T-helper 2 cell treated with Interferon-gamma antibody and Interleukin-4, amounts not matched to agents 5 μg/mL and 100 μg/mL, for 36 hours (primary cell): ENCODE results near the gene GPER1.

ENCODE experiments used
- DNase-seq: peaks from one replicate; pipeline ENCODE4 v3.0.0; 2021; ENCODE audit warnings: low spot score
- H3K27ac Mint-ChIP-seq: one replicate; pipeline ENCODE4 v1.8.0; 2021; ENCODE audit warnings: mild to moderate bottlenecking, mixed read lengths
- H3K27me3 Mint-ChIP-seq: one replicate; pipeline ENCODE4 v1.8.0; 2021; ENCODE audit warnings: low read depth, mixed read lengths
- H3K36me3 Mint-ChIP-seq: one replicate; pipeline ENCODE4 v1.8.0; 2021; ENCODE audit warnings: low read depth, mixed read lengths
- H3K4me1 Mint-ChIP-seq: one replicate; pipeline ENCODE4 v1.8.0; 2021; ENCODE audit warnings: low read depth, mixed read lengths
- H3K4me3 Mint-ChIP-seq: one replicate; pipeline ENCODE4 v1.8.0; 2022; ENCODE audit warnings: mild to moderate bottlenecking, moderate library complexity, mixed read lengths
- H3K9me3 Mint-ChIP-seq: one replicate; pipeline ENCODE4 v1.8.0; 2021; ENCODE audit warnings: mixed read lengths

The GPER1 gene

DNA sequence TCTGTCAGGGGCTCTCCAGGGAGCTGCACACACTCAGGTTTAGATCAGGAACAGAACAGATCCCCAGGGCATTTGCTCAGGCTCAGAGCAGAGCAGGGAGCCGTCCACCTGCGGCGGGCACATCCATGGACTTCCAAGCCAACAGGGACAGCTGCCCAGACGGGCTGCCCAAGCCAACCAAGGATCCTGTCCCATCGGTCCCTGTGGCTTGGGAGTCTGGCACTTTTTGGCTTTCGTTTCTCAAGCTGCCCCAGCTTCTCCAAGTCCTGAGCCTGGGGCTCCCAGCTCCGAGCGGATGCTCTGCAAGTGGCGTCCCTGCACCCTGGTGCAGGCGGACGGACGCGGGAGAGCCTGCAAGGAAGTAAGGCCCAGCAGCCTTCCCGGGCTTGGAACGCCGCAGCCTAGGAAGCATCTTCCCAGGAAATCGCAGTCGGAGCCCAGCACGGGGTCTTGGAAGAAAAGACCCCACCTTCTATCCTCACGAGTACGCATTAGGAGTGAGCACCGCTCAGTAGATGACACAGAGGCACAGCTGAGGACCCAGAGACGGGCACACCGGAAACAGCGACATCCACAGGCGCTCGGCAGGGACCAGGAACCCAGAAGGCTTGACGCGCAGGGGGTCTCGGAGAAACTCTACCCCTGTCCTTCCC is 37.5 kb upstream of the GPER1 start:
- Mint-ChIP-seq H3K4me3 (no peak overlapping the region), H3K9me3 (no peaks in the 10 kb centered on the region), H3K36me3 (peaks cover 7% of the 10 kb centered on the region), H3K27ac (peak overlapping the region; percentile 36), H3K27me3 (no peaks in the 10 kb centered on the region), H3K4me1 (peaks cover 50% of the 10 kb centered on the region)
- DNase-seq = no peak

DNA sequence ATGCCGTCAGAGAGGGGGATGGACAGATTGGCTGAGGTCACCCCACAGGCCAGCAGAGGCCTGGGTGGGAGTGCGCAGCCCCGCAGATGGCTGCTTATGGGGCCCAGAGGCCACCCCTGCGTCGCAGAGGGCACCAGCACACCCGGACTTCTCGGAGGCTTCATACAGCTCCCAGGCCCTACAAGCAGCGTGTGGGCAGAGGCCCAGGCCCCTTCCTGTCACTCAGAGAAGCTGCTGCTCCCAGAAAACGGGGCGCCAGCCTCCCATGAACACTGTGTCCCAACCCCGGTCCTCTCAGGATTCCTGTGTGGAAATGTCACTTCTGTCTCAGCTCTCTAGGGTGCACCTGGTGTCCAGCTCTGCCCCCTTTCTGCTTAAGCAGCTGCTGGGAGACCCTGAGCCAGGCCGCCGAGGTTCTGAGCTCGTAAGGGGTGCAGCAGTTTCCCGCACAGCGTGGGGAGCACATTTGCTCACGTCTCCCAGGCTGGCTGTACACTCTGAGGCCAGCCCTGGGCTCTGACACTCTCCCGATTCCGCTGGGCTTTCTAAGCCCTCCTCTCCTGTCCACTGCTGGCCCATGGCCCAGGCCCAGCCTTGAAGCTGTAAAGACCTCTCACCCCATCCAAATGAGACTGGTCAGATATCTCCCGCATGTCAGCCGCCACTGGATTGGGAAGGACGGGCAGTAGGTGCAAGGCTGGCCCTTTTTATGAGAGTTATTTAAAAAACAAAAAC is 36.8 kb upstream of the GPER1 start:
- H3K4me3 Mint-ChIP-seq = no peak overlapping the region
- no peaks in the 10 kb centered on the region for H3K9me3 Mint-ChIP-seq
- H3K27me3 Mint-ChIP-seq = no peaks in the 10 kb centered on the region
- H3K27ac Mint-ChIP-seq = peak overlapping the region; percentile 45
- H3K4me1 Mint-ChIP-seq = peaks cover 46% of the 10 kb centered on the region
- no peak for DNase-seq
- peaks cover 5% of the 10 kb centered on the region for H3K36me3 Mint-ChIP-seq

DNA sequence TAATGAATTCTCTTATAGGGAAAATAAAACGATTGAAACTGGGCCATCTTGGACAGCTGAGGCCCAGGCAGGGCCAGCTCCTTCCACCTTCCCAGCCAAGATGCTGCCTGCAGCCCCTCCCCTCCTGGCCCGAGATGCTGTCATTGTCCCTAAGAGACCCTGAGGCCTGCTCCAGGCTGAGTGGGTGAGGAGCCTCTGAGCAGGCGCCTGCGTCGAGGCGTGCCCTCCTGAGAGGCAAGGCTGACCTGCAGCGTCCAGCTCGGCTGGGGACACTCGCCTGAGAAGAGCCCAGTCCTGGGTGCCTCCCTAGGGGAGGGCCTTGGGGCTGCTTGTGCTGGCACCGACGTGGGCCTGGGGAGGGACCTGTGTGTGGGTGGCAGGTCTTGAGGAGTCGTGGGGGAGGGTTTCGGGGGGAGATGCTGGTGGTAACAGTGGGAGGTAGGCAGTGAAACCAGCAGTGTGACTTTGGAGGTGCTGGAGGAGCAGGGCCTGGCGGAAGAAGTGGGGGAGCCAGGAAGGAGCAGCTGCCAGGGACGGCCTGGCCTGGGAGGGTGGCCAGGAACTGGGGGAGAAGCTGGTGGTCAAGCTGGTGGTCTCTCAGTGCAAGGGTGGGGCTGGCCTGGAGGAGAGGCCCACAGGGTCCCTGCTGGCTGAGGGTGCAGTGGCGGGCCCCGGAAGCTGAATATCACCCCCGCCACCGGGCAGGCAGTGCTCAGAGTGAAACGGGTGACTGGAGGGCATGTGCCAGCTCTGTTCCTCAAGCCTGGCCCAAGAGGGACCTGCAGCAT is 35.7 kb upstream of the GPER1 start:
- Mint-ChIP-seq H3K27me3 (no peaks in the 10 kb centered on the region), H3K9me3 (no peaks in the 10 kb centered on the region), H3K4me1 (peaks cover 35% of the 10 kb centered on the region), H3K4me3 (no peak overlapping the region), H3K27ac (no peak overlapping the region), H3K36me3 (peaks cover 5% of the 10 kb centered on the region)
- DNase-seq = no peak

DNA sequence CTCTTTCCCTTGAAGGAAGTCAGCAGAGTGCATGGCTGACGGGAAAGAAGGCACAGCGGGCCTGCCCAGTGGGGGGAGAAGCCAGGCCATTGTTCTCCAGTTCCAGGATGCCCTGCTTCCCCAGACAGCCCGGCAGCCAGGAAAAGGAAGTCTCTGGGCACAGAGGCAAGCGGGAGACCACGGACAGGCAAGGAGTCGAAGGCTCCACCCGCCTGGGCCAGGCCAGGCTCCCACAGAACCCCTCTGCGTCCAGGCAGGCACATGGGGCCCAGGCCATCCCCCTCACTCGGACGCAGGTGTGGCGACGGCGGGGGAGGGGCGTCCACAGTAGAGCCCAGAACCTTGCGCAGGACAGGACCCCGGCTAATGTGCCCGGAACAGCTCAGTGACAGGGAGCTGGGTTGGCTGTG is 34.9 kb upstream of the GPER1 start:
- no peaks in the 10 kb centered on the region for H3K9me3 Mint-ChIP-seq
- DNase-seq = no peak
- peaks cover 5% of the 10 kb centered on the region for H3K36me3 Mint-ChIP-seq
- peaks cover 29% of the 10 kb centered on the region for H3K4me1 Mint-ChIP-seq
- no peaks in the 10 kb centered on the region for H3K27me3 Mint-ChIP-seq
- no peak overlapping the region for H3K4me3 Mint-ChIP-seq
- no peak overlapping the region for H3K27ac Mint-ChIP-seq

DNA sequence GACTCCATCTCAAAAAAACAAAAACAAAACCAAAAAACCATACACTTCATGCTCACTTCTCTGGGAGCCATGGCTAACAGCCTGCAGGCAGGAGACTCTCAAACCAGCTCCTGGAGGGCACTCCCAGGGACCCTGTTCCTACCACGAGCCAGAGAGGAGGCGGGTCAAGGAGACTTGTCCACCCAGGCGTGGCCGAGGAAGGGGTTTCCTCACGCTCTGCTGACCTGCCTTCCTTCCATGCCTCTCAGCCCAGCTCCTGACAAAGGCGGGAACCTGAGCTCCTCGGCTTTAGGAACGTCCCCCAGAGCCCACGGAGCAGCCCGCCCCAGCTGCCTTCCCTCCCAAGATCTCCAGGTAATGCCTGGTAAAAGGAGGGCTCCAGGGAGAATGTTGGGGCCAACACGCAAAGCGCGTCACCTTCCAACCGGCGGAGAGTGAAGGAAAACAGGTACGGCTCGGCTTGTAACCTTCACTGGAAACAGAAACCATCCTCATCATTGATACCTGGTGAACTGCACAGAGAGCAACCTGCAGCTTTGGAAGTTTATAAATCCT is 34.0 kb upstream of the GPER1 start:
- H3K27ac Mint-ChIP-seq = no peak overlapping the region
- peaks cover 12% of the 10 kb centered on the region for H3K36me3 Mint-ChIP-seq
- peaks cover 25% of the 10 kb centered on the region for H3K4me1 Mint-ChIP-seq
- no peaks in the 10 kb centered on the region for H3K9me3 Mint-ChIP-seq
- DNase-seq = no peak
- peak overlapping the region; percentile 36 for H3K4me3 Mint-ChIP-seq
- no peaks in the 10 kb centered on the region for H3K27me3 Mint-ChIP-seq

DNA sequence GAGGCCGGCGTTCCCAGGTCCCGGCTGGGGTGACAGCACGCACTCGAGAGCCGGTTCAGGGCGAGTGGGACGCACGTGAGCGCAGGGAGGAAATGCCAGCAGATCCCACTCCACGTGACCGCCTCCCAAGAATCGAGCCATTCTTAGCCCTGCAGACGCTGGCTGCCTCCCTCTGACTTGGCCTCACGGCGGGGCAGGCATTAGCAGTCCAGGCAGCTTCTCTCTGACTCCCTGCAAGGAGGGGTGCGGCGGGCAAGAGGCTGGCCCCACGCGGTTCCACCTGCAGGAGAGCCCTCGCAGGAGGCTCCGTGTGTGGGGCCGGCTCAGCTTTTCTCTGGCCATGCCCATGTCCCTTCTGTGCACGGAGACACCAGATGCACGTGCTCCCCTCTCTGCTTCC is 33.5 kb upstream of the GPER1 start:
- peak overlapping the region; percentile 36 for H3K4me3 Mint-ChIP-seq
- H3K36me3 Mint-ChIP-seq = peaks cover 12% of the 10 kb centered on the region
- no peak overlapping the region for H3K27ac Mint-ChIP-seq
- peaks cover 24% of the 10 kb centered on the region for H3K4me1 Mint-ChIP-seq
- no peak for DNase-seq
- no peaks in the 10 kb centered on the region for H3K27me3 Mint-ChIP-seq
- no peaks in the 10 kb centered on the region for H3K9me3 Mint-ChIP-seq

DNA sequence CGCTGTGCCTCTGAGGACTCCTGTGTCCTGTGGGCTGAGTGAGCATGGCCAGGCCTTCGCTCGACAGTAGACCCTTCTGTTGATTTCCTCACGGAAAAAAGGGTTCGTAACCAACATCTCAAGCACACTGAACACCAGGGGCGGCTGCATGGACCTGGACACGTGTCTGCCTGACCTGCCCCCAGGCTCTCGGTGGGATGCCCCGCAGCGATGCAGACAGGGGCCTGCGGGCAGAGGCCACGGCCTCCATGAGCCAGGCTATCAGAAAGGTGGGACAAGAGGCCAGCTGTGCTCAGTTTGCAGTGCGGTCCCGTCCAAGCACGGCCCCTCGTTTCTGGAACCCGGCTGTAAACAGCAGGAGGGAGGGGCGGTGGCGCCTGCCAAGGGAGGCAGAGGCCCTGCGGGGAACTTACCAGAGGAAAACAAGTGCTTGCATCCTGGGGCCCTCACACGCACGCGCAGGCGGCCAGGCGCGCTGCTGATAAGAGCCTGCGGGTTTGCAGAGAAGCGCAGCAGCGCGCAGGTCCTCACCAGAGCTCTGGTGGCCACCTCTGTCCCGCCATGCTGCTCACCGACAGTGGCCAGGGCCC is 33.0 kb upstream of the GPER1 start:
- Mint-ChIP-seq H3K4me1 (peaks cover 20% of the 10 kb centered on the region), H3K4me3 (peak overlapping the region; percentile 90), H3K9me3 (no peaks in the 10 kb centered on the region), H3K36me3 (peaks cover 12% of the 10 kb centered on the region), H3K27me3 (no peaks in the 10 kb centered on the region), H3K27ac (peak overlapping the region; percentile 79)
- peak; percentile 60 for DNase-seq

DNA sequence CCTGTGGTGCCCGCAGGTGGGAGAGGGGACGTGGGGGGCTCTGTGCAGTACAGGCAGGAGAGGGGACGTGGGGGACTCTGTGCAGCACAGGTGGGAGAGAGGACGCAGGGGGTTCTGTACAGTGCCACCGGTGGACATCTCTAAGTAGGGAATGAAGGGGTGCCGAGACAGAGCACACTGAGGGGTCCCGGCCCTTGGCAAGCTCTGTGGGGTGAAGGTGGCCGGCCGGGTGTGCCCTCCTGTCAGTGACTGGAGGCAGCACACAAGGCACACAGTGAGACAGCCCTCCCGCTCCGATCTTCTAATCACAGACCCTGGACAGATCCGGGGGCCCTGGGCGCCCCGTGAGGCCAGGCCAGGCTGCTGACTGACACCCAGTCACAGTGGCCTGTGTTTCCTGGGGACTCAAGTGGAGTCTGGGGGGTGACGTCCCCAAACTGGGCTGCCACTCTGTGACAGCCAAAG is 32.4 kb upstream of the GPER1 start:
- H3K4me1 Mint-ChIP-seq = peaks cover 19% of the 10 kb centered on the region
- no peak for DNase-seq
- no peaks in the 10 kb centered on the region for H3K9me3 Mint-ChIP-seq
- peak overlapping the region; percentile 79 for H3K27ac Mint-ChIP-seq
- H3K36me3 Mint-ChIP-seq = peaks cover 12% of the 10 kb centered on the region
- H3K27me3 Mint-ChIP-seq = no peaks in the 10 kb centered on the region
- peak overlapping the region; percentile 90 for H3K4me3 Mint-ChIP-seq

DNA sequence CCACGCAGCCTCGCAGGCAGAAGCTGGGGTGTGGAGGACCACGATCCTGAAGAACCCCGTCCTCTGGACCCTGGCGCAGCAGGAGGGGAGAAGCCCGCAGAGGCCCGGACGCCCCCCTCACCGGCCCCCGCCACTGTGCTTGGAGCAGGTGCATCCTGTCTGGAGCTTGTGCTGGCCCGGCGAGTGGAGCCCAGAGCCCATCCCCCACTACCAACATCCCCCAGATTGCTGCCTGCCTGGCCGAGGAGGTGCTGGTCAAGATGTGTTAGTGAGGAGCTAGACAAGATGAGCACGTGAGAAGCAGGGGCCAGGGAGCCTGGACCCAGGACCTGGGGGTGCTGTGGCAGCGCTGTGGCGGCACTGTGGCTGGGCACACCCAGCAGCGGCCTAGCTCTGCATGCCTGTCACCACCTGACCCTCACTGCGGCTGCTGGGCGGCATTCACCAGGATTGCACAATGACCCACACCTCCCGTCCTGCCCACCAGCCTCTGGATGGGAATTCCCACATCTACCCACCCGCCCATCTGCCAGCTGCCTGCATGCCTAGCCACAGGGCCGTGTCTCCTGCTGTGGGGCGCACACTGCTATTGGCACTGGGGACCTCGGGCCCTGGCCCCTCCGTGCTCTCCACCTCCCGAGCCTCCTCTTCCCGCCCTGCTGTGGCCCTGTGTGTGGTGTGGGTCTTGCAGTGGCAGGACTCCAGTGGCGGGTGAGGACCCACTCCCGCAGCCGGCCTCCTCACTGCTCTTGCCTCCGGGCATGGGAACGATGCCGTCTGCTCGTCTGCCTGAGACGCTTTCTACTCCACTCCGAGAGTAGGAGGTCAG is 31.7 kb upstream of the GPER1 start:
- Mint-ChIP-seq H3K36me3 (peaks cover 12% of the 10 kb centered on the region), H3K9me3 (no peaks in the 10 kb centered on the region), H3K4me1 (peaks cover 19% of the 10 kb centered on the region), H3K27me3 (no peaks in the 10 kb centered on the region), H3K27ac (no peak overlapping the region), H3K4me3 (peak overlapping the region; percentile 90)
- DNase-seq = no peak

DNA sequence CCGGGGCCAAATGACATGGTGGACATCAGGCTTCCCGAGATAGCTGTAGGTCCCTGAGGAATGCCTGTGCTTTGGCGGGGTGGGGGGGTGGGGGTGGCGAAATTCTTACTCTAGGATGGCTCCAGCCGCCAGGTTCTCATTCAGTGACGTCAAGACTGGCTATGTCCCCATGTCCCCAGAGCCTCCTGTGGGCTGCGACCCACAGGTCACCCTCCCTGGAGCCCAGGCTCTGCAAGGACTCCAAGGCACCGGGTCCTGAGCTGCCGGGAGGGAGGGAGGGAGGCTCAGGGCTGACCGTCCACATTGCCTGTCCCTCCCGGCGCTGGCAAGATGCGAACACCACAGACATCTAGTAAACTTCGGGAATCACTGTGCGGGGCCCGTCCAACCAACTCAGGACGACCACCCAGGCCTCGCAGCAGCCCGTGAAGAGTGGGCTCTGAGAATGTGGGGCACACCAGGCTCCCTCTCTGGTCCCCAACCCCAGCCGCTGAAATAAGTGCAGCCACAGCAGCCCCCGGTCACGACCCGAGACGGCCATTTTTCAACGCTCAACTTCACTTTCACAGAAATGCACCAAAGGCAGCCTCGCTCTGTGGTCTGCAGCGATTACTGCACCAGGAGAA is 31.0 kb upstream of the GPER1 start:
- H3K27ac Mint-ChIP-seq = no peak overlapping the region
- H3K9me3 Mint-ChIP-seq = no peaks in the 10 kb centered on the region
- H3K4me1 Mint-ChIP-seq = peaks cover 19% of the 10 kb centered on the region
- H3K4me3 Mint-ChIP-seq = no peak overlapping the region
- H3K36me3 Mint-ChIP-seq = peaks cover 12% of the 10 kb centered on the region
- H3K27me3 Mint-ChIP-seq = no peaks in the 10 kb centered on the region
- no peak for DNase-seq

DNA sequence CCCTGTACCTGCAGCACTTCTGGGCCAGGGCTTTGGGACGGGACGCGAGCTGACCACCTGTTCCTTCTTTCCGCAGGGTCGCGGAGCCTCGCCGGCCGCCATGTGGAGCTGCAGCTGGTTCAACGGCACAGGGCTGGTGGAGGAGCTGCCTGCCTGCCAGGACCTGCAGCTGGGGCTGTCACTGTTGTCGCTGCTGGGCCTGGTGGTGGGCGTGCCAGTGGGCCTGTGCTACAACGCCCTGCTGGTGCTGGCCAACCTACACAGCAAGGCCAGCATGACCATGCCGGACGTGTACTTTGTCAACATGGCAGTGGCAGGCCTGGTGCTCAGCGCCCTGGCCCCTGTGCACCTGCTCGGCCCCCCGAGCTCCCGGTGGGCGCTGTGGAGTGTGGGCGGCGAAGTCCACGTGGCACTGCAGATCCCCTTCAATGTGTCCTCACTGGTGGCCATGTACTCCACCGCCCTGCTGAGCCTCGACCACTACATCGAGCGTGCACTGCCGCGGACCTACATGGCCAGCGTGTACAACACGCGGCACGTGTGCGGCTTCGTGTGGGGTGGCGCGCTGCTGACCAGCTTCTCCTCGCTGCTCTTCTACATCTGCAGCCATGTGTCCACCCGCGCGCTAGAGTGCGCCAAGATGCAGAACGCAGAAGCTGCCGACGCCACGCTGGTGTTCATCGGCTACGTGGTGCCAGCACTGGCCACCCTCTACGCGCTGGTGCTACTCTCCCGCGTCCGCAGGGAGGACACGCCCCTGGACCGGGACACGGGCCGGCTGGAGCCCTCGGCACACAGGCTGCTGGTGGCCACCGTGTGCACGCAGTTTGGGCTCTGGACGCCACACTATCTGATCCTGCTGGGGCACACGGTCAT is 30.3 kb upstream of the GPER1 start:
- DNase-seq = no peak
- Mint-ChIP-seq H3K36me3 (peaks cover 12% of the 10 kb centered on the region), H3K9me3 (no peaks in the 10 kb centered on the region), H3K27me3 (no peaks in the 10 kb centered on the region), H3K4me1 (peaks cover 19% of the 10 kb centered on the region), H3K4me3 (no peak overlapping the region), H3K27ac (no peak overlapping the region)

DNA sequence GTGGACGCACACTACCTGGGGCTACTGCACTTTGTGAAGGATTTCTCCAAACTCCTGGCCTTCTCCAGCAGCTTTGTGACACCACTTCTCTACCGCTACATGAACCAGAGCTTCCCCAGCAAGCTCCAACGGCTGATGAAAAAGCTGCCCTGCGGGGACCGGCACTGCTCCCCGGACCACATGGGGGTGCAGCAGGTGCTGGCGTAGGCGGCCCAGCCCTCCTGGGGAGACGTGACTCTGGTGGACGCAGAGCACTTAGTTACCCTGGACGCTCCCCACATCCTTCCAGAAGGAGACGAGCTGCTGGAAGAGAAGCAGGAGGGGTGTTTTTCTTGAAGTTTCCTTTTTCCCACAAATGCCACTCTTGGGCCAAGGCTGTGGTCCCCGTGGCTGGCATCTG is 29.6 kb upstream of the GPER1 start:
- H3K36me3 Mint-ChIP-seq = peaks cover 12% of the 10 kb centered on the region
- no peaks in the 10 kb centered on the region for H3K27me3 Mint-ChIP-seq
- DNase-seq = no peak
- peaks cover 19% of the 10 kb centered on the region for H3K4me1 Mint-ChIP-seq
- peak overlapping the region; percentile 72 for H3K27ac Mint-ChIP-seq
- no peaks in the 10 kb centered on the region for H3K9me3 Mint-ChIP-seq
- H3K4me3 Mint-ChIP-seq = no peak overlapping the region
